Urinary bladder (tissue), 4 donors: ENCODE measurements around the gene RPL18A. TPM values are rescaled to one million over a fixed set of nuclear protein-coding genes. Genes with fewer than 3 reads are reported as not detected.

Experiments used
- DNase-seq: peaks from one replicate; pipeline ENCODE4 v3.0.0-alpha.2; 2015; ENCODE audit errors: extremely low spot score
- H3K27ac ChIP-seq: one replicate; pipeline ENCODE4 v1.5.1; 2013; ENCODE audit warnings: low read depth, mild to moderate bottlenecking, moderate library complexity
- H3K36me3 ChIP-seq: one replicate; pipeline ENCODE4 v1.6.1; 2013; ENCODE audit warnings: mild to moderate bottlenecking, moderate library complexity; ENCODE audit not compliant: insufficient read depth
- H3K4me1 ChIP-seq: one replicate; pipeline ENCODE4 v1.6.1; 2013; ENCODE audit warnings: mild to moderate bottlenecking, moderate library complexity; ENCODE audit not compliant: insufficient read depth
- H3K4me3 ChIP-seq: one replicate; pipeline ENCODE4 v1.5.1; 2013; ENCODE audit warnings: low read depth, low read length
- WGBS: extraction: QIAGEN DNeasy Blood & Tissue Kit; methylation state at CpG from one replicate; pipeline ENCODE4 v1.1.7; 2013; 5-methylcytosine and 5-hydroxymethylcytosine counted together
- polyA plus RNA-seq: library from polyadenylated mRNA; stranded (reverse); fragments of 200-250 nt; gene quantifications from one replicate; pipeline ENCODE4 v1.2.3, GENCODE V29; 2013
- total RNA-seq: library from RNA; depleted of rRNA; stranded (reverse); fragments of >200 nt; gene quantifications from one replicate; pipeline ENCODE4 v1.2.3, GENCODE V29; 2014
- donor health status: healthy with polysubstance abuse.
- donor health status: healthy.

The RPL18A gene
- total and polyA plus RNA-seq, 2 donors: 531 to 2,929 TPM

DNA sequence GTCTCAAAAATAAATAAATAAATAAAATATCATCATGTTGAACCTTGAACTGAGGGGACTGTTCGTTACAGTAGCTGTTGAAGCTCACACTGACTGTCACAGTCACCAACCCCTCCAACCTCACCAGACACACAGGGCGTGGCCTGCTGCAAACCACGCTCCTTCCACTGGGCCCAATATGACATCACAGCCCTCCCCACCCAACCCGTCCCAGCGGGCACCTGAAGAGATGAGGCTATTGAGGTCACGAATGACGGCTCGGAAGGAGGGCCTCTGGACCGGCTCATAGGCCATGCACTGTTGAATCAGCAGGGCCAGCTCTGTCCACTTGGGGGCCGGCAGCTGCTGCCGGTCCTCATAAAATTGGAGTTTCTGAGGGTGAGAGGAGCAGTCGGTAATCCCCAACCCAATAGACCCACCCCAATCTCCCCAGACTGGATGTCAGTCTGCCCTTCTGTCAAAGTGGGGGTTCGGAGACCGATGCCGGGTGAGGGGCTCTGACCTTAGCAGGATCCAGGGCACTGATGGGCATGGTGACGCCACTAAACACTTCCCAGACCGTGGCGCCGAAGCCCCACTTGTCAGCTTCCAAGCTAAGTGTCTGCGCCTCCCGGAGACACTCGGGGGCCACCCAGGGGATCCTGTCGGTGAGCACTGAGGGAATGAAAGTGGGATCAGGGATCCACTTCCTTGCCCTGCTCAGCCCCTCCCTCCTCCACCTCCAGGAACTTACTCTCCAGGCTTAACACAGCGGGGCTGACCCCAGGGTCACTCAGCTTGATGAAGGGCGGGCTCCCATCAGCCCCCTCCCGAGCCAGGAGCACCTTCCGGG, 25.1 kb upstream of the RPL18A start:
- Histone ChIP-seq H3K4me3 (no peak overlapping the region), H3K4me1 (no peaks in the 10 kb centered on the region), H3K27ac (no peak overlapping the region), H3K36me3 (no peaks in the 10 kb centered on the region)
- 72% methylated on average over 27 of the region's 27 CpGs for WGBS
- no peak for DNase-seq

GRCh38 chr19:17835182-17836006, 24.3 kb upstream of the RPL18A start:
- no peak for DNase-seq
- Histone ChIP-seq H3K36me3 (no peaks in the 10 kb centered on the region), H3K27ac (no peak overlapping the region), H3K4me1 (no peaks in the 10 kb centered on the region), H3K4me3 (no peak overlapping the region)
- WGBS: 76% methylated on average over 8 of the region's 8 CpGs

DNA sequence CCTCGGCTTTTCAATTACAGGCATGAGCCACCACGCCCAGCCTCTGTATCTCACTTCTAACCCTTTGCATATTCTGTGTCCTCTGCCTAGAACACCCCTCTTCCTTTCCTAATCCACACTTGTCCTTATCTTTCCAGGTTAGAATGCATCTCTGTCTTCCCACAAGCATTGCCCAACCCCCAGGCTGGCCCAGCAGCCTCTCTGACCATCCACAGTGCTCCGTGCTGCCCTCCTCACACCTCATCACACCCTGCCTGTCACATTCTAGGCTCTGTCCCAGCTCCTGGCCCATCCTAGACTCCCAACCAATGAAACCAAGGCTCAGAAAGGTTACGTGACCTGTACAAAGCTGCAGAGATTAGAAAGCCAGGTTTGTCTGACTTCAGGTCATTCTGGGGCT, 23.2 kb upstream of the RPL18A start:
- H3K4me3 ChIP-seq: no peak overlapping the region
- H3K4me1 ChIP-seq: no peaks in the 10 kb centered on the region
- no peaks in the 10 kb centered on the region for H3K36me3 ChIP-seq
- DNase-seq: no peak
- 65% methylated on average over 4 of the region's 4 CpGs for WGBS
- H3K27ac ChIP-seq: no peak overlapping the region

GRCh38 chr19:17837972-17838371, 21.7 kb upstream of the RPL18A start:
- no peak overlapping the region for H3K27ac ChIP-seq
- H3K36me3 ChIP-seq: no peaks in the 10 kb centered on the region
- DNase-seq: no peak
- H3K4me1 ChIP-seq: no peaks in the 10 kb centered on the region
- H3K4me3 ChIP-seq: no peak overlapping the region
- 93% methylated on average over 7 of the region's 7 CpGs for WGBS

DNA sequence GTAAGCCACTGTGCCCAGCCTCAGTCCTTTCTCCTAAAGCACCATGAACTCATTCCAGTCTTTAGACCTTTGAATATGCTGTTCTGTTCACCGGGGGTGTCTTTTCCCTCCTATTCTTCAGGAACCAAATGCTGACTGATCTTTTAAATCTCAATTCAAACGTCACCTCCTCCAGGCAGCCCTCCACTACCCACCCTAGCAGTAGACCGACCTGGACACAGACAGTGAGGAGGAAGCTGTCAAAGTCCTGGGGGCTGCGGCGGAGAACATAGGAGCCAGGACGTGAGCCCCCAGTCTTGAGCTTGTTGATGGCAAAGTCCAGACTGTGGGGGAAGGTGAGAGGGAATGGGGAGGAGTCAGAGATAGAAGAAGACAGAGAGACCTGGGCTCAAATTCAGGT, 19.7 kb upstream of the RPL18A start:
- no peaks in the 10 kb centered on the region for H3K4me1 ChIP-seq
- 83% methylated on average over 6 of the region's 6 CpGs for WGBS
- no peak overlapping the region for H3K4me3 ChIP-seq
- no peak for DNase-seq
- no peaks in the 10 kb centered on the region for H3K36me3 ChIP-seq
- H3K27ac ChIP-seq: no peak overlapping the region

GRCh38 chr19:17841371-17841809, 18.3 kb upstream of the RPL18A start:
- 23% methylated on average over 30 of the region's 30 CpGs for WGBS
- H3K36me3 ChIP-seq: no peaks in the 10 kb centered on the region
- no peaks in the 10 kb centered on the region for H3K4me1 ChIP-seq
- no peak overlapping the region for H3K4me3 ChIP-seq
- no peak for DNase-seq
- H3K27ac ChIP-seq: no peak overlapping the region

DNA sequence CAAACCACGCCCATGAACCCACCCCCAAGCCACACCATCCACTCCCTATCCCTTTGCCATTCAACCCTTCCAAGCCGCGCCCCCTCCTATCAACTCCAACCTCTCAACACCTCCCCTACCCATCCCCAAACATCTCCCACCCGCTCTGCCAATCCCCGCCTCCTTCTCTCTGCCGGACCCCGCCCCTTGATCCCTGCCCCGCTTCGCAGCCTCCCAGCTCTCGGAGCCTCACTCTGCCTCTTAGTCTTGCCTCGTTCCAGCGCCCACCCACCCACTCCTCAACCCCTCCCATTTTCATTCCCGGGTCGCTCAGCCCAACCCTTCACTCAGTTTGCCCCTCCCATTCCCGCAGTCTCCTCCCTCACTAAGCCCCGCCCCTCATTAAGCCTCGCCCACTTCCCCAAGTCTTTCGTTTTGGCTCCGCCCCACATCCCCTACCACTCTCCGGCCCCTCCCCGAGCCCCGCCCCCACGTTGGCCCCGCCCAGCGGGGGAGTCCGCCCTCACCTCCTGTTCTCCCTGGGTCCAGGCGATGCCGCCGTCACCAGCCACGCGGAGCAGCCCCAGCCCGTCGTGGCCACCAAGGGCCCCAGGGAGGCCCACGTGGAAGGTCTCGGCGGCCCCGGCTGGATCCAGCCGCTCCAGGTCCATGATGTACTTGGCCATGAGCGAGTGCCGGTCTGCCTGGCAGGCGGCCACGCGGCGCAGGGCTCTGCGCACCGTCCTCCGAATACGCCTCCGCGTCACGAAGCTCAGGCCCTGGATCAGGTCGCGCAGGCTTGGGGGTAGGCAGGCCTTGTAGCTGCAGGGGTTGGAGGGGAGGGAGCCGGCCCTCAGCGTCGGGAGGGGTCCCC, 17.7 kb upstream of the RPL18A start:
- DNase-seq: peak; percentile 90
- 12% methylated on average over 56 of the region's 56 CpGs for WGBS
- H3K4me1 ChIP-seq: no peaks in the 10 kb centered on the region

DNA sequence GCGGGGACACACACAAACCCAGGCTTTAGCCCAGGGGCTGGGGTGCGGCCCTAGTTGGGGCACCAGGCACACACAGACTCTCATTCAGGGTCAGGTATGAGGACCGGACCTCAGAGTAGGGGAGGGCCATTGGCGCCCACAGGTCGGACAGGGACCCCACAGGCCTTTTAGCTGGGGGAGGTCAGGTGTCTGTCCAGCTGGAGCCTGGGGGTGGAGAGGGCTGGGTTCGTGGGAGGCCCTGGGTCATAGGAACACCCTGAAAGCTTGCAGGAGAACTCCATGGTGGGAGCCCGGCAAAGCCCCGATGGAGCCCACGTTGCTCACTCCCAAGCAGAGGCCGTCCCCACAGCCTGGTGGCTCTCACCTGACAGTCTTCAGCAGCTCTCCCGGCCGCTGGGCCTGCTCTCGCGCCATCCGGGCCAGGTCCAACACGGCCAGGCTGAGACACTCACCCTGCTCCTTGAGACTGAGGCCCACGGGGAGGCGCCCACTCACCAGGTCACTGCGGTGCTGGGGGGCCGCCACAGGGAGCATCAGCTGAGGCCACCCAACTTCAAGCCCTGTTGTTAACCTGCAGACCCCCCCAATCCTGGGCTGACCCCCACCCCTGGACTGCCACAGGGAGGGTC, 16.9 kb upstream of the RPL18A start:
- Histone ChIP-seq H3K27ac (no peak overlapping the region), H3K4me3 (peak overlapping the region; percentile 0), H3K4me1 (no peaks in the 10 kb centered on the region), H3K36me3 (no peaks in the 10 kb centered on the region)
- 72% methylated on average over 20 of the region's 20 CpGs for WGBS
- no peak for DNase-seq

More for the DNA sequence above, 17.7 kb upstream of the RPL18A start:
- H3K27ac ChIP-seq: no peak overlapping the region
- H3K4me3 ChIP-seq: peak overlapping the region; percentile 0
- H3K36me3 ChIP-seq: no peaks in the 10 kb centered on the region

DNA sequence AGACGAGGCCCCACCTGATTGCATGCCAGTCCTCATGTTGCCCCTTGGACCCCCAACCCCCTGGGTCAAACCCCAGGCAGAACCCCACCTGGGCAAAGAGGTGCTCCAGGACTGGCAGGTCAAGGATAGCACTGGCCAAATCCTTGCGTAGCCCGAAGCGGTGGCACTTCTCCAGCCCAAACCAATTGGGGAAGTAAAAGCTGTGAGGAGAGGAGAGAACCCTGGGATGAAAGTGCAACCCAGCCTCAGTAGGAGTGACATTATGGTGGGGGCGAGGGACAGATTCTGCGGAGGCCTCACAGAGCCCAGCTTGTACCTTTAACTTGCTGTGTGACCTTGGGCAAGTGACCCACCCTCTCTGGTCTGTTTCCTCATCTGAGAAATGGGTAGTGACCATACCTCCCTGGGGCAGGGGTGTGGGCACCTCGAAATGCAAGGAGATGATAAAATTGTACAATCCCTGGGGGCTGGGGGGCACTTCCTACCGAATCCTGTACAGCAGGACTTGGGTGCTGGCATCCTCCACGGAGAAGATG, 16.4 kb upstream of the RPL18A start:
- DNase-seq: no peak
- 88% methylated on average over 9 of the region's 9 CpGs for WGBS
- H3K27ac ChIP-seq: no peak overlapping the region
- H3K4me3 ChIP-seq: no peak overlapping the region
- H3K36me3 ChIP-seq: no peaks in the 10 kb centered on the region
- H3K4me1 ChIP-seq: no peaks in the 10 kb centered on the region

GRCh38 chr19:17843908-17844490, 15.7 kb upstream of the RPL18A start:
- 82% methylated on average over 14 of the region's 14 CpGs for WGBS
- H3K27ac ChIP-seq: no peak overlapping the region

DNA sequence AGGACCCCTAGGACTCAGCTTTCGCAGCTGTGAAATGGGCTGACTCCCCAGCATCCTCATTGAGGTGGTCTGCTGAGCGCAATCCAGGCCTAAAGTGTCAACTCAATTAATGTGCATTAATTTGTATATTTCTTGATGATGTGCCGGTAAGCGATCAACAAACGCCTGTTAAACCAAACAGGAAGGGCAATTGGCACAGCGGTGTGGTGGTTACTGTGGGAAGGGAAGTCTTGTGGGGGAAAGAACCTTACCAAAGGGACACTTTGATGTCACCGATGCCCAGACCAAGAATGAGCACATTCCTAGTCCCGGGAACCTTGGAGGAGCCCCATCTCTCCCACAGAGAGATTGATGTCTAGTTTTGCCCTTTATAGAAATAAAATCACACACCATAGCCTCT, 13.6 kb upstream of the RPL18A start:
- no peaks in the 10 kb centered on the region for H3K36me3 ChIP-seq
- no peak overlapping the region for H3K4me3 ChIP-seq
- DNase-seq: no peak
- WGBS: 83% methylated on average over 8 of the region's 8 CpGs
- no peaks in the 10 kb centered on the region for H3K4me1 ChIP-seq
- H3K27ac ChIP-seq: no peak overlapping the region

More at GRCh38 chr19:17843908-17844490, 15.7 kb upstream of the RPL18A start:
- H3K4me3 ChIP-seq: no peak overlapping the region
- H3K4me1 ChIP-seq: no peaks in the 10 kb centered on the region
- H3K36me3 ChIP-seq: no peaks in the 10 kb centered on the region
- DNase-seq: no peak

DNA sequence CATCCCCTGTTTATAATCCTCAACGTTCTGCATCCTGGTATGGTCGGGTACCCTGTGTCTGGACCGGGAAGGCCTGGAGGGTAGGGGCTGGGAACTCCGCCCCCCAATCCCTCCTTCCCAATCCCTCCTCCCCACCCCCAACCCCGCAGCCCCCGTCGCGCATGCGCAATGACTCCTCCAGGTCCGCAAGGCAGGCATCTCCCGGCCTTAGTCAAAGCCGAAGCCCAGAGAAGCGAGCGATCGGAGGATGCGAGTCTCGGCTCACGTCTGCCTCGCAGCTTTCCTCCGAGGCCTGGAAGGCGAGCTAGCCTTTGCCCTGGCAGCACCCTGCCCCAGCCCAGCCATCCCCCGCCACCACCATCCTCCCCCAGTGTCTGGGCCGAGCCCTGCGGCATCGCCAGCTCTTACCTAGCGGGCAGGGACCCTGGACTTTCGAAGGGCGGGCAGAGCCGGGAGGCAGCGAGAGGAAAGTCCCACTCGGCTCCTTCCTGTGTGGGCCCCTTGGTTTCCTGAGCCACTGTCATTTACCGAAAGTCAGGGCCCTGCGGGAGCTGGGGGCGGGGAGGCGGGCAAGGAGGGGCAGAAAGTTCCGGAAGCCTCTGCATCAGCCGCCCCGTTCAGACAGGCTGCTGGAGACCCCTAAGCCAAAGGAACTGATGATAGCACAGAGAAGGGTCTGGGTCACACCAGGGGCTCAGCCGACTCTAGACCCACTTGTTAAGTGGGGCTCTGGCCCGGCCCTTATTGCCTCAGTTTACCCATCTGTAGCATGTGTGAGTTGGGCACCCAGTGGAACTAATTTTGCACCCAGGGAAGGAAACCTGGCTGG, 12.0 kb upstream of the RPL18A start, which contains the start of gene JAK3:
TSS of gene JAK3 (minus strand) at position 445 of the 829 bp plus-strand sequence. CDS start 3,565 bp downstream, outside the sequence.
- Histone ChIP-seq H3K4me3 (peak within 1 kb of the TSS; percentile 21), H3K27ac (peak within 1 kb of the TSS; percentile 14), H3K36me3 (no peaks in the 10 kb centered on the region), H3K4me1 (no peaks in the 10 kb centered on the region)
- peak; percentile 62 for DNase-seq
- 9% methylated on average over 40 of the region's 40 CpGs for WGBS
